Loucy (cell line): ENCODE results near the gene TCOF1.

ENCODE experiments used
- H2AFZ ChIP-seq: fragments of 200-600 bp; sonication (generic); 2 replicates; pipeline ENCODE4 v1.6.0; 2016; ENCODE audit warnings: antibody characterized with exemption, mild to moderate bottlenecking, low read length, moderate library complexity
- H3F3A ChIP-seq: fragments of 200-600 bp; 2 replicates; pipeline ENCODE4 v1.6.0; 2016; ENCODE audit warnings: antibody characterized with exemption, low read depth, mild to moderate bottlenecking
- H3K27me3 ChIP-seq: fragments of 200-600 bp; sonication (generic); 2 replicates; pipeline ENCODE4 v1.6.1; 2014; ENCODE audit warnings: low read length, mild to moderate bottlenecking; ENCODE audit not compliant: insufficient read depth, poor library complexity, severe bottlenecking
- H3K36me3 ChIP-seq: fragments of 200-600 bp; sonication (generic); 2 replicates; pipeline ENCODE4 v1.6.1; 2016; ENCODE audit warnings: low read length; ENCODE audit not compliant: insufficient read depth
- H3K4me1 ChIP-seq: fragments of 200-600 bp; sonication (generic); 2 replicates; pipeline ENCODE4 v1.5.1; 2014; ENCODE audit warnings: low read length, mild to moderate bottlenecking; ENCODE audit not compliant: insufficient read depth, poor library complexity, severe bottlenecking
- H3K4me2 ChIP-seq: fragments of 200-600 bp; sonication (generic); 2 replicates; pipeline ENCODE4 v1.6.0; 2014; ENCODE audit warnings: antibody characterized with exemption, low read length, low read depth, mild to moderate bottlenecking; ENCODE audit not compliant: poor library complexity, severe bottlenecking
- H3K4me3 ChIP-seq: fragments of 200-600 bp; sonication (generic); 2 replicates; pipeline ENCODE4 v1.5.1; 2014; ENCODE audit warnings: low read length, mild to moderate bottlenecking, mixed read lengths; ENCODE audit not compliant: poor library complexity, severe bottlenecking
- H3K79me2 ChIP-seq: fragments of 200-600 bp; sonication (generic); 2 replicates; pipeline ENCODE4 v1.6.1; 2014; ENCODE audit warnings: low read length; ENCODE audit not compliant: insufficient read depth
- H3K9ac ChIP-seq: fragments of 200-600 bp; sonication (generic); 2 replicates; pipeline ENCODE4 v1.6.0; 2014; ENCODE audit warnings: mild to moderate bottlenecking, low read depth, low read length, moderate library complexity; ENCODE audit not compliant: poor library complexity, severe bottlenecking
- H3K9me2 ChIP-seq: fragments of 200-600 bp; sonication (generic); replicated peaks from 2 replicates; pipeline ENCODE4 v1.6.1; 2016; ENCODE audit warnings: low read depth, low read length, mixed read lengths
- H3K9me3 ChIP-seq: fragments of 200-600 bp; sonication (generic); 2 replicates; pipeline ENCODE4 v1.6.1; 2014; ENCODE audit warnings: mild to moderate bottlenecking, antibody characterized with exemption, low read length, low read depth; ENCODE audit not compliant: insufficient read depth
- H4K20me1 ChIP-seq: fragments of 200-600 bp; sonication (generic); 2 replicates; pipeline ENCODE4 v1.6.0; 2014; ENCODE audit warnings: antibody characterized with exemption, low read length, mild to moderate bottlenecking; ENCODE audit not compliant: insufficient read depth, poor library complexity, severe bottlenecking
- CTCF ChIP-seq: fragments of 200-600 bp; sonication (generic); conservative IDR thresholded peaks from 2 replicates; pipeline ENCODE4 v1.5.1; 2014; ENCODE audit warnings: mild to moderate bottlenecking, antibody characterized with exemption, low read length
- EZH2phosphoT487 ChIP-seq: fragments of 200-600 bp; IDR thresholded peaks from 2 replicates; pipeline ENCODE4 v1.6.1; 2018; ENCODE audit warnings: antibody characterized with exemption, mild to moderate bottlenecking, moderate library complexity, borderline replicate concordance

TCOF1 gene

DNA sequence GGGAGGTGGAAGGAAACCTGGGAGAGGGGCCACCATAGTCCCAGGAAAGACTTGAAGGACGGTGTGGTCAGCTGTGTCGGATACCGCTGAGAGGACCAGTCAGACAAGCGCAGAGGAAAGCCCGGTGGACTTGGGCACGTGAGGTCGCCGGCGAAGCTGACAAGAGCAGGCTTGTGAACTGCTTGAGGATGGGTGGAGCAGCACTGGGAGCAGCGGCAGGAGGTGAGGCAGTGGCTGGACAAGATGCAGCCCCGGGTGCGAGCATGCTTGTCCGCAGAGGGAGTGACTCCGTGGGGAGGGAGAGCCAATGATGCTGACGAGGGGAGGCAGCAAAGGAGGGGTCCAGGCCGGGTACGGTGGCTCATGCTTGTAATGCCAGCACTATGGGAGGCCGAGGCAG lies 73.6 kb downstream of the TCOF1 start:
- Histone ChIP-seq H3K27me3 (no peaks in the 10 kb centered on the region), H4K20me1 (no peaks in the 10 kb centered on the region), H2AFZ (no peak overlapping the region), H3K4me1 (peaks cover 3% of the 10 kb centered on the region), H3K9me3 (no peaks in the 10 kb centered on the region), H3K36me3 (no peaks in the 10 kb centered on the region), H3K4me2 (no peak overlapping the region), H3K79me2 (no peaks in the 10 kb centered on the region), H3K4me3 (no peak overlapping the region), H3K9ac (no peak overlapping the region), H3K9me2 (no peaks in the 10 kb centered on the region), H3F3A (no peaks in the 10 kb centered on the region)
- TF ChIP-seq EZH2phosphoT487, result no peak
- TF ChIP-seq CTCF, result no peak

- TF ChIP-seq EZH2phosphoT487 (no peak), CTCF (no peak)
- Histone ChIP-seq H3K79me2 (no peaks in the 10 kb centered on the region), H2AFZ (no peak overlapping the region), H4K20me1 (no peaks in the 10 kb centered on the region), H3K9ac (no peak overlapping the region), H3K27me3 (no peaks in the 10 kb centered on the region), H3F3A (no peaks in the 10 kb centered on the region), H3K4me1 (peaks cover 3% of the 10 kb centered on the region), H3K4me2 (no peak overlapping the region), H3K36me3 (no peaks in the 10 kb centered on the region), H3K4me3 (no peak overlapping the region), H3K9me2 (no peaks in the 10 kb centered on the region), H3K9me3 (no peaks in the 10 kb centered on the region)
These were observed 74.1 kb downstream of the TCOF1 start for GRCh38 chr5:150431574-150431973.

DNA sequence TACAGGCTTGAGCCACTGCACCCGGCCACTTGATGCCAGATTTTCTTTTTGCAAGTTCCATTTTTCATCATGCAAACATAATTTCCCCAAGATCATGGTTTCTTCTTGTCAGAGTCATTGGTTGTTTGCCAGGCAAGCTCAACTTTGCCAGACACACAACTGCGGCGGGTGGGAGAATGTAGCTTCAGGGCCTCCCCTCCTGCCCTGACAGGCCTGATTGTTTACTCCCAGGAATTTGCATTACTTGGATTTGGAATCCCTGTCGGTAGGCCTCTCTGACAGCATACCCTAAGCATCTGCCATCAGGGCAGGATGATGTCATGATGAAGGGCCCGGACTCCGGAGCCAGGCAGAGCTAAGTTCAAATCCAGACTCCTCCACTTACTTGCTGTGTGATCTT lies 77.0 kb downstream of the TCOF1 start:
- peaks cover 3% of the 10 kb centered on the region for H3K4me1 ChIP-seq
- no peak for TF ChIP-seq CTCF
- TF ChIP-seq EZH2phosphoT487, result no peak

More for the DNA sequence above, 77.0 kb downstream of the TCOF1 start:
- Histone ChIP-seq H4K20me1 (no peaks in the 10 kb centered on the region), H3K9ac (no peak overlapping the region), H3K27me3 (no peaks in the 10 kb centered on the region), H3K36me3 (no peaks in the 10 kb centered on the region), H3K4me2 (no peak overlapping the region), H3F3A (no peaks in the 10 kb centered on the region), H3K9me2 (no peaks in the 10 kb centered on the region), H3K4me3 (no peak overlapping the region), H3K79me2 (no peaks in the 10 kb centered on the region), H3K9me3 (no peaks in the 10 kb centered on the region), H2AFZ (no peak overlapping the region)
